Measurements from ENCODE around the gene DHX40. TPM values are rescaled to one million over a fixed set of nuclear protein-coding genes. Genes with fewer than 3 reads are reported as not detected.
A peak's percentile ranks its signal among the peaks of the same experiment; 100 is the strongest.
"Not testable (repeated sequence)": the region's sequence is repeated elsewhere in the genome, so short reads cannot be mapped to it uniquely, and the experiment has no call there.

The DHX40 gene
- total RNA-seq, 1 donor from 2014 or later = 53.9 TPM

DNA sequence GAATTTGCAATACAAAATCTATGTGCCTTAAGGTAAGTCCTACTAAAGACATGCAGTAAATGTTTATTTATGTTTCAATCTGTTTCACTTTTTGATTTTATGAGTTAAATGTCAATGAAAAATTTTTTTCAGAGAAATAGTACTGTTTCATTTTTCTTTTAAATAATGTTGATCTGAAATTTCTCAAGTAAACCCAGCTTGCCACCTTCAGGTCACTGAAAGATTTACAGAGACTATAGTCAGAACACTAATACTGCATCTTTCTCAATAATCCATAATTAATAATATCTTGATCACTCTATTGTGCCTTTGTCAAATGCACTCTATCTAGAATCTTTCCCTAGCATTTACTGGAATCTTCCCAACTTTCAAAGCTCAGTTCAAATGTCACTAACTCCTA, 6.5 kb upstream of the DHX40 start:
- DNase-seq = no peak

DNA sequence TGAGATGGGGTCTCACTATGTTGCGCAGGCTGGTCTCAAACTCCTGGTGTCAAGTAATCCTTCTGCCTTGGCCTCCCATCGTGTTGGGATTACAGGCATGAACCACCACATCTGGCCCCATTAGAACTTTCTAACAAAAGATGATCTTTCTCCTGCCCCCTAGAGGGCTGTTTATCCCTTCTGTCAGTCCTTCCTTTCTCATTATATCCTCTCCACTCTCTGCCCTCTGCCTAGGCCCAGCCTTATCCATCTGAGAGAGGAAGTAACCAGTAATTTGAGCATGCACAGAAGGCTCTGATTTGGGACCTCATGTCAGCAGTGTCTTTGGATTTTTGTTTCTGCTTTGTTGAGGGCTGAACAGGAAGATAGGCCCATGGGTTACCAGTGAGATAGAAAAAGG, 4.4 kb upstream of the DHX40 start:
- no peak for DNase-seq

DNA sequence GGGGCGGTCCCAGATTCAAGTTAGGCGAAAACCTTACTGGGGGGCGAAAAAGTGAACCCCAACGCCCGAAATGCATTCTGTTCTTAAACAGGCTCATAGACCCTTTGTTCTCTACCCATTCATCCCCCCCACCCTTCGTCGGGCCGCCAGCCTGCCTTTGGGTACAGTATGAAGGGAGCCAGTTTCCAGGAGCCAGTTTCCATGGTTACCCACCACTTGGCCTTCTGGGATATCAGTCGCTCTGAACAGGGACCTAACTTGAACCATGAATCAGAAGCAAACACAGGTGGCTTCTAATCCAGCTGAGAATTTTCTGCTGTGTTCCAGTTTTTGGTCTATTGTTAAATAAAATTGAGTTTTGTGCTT, 532 bp downstream of the DHX40 start:
- DNase-seq = peak; percentile 60

DNA sequence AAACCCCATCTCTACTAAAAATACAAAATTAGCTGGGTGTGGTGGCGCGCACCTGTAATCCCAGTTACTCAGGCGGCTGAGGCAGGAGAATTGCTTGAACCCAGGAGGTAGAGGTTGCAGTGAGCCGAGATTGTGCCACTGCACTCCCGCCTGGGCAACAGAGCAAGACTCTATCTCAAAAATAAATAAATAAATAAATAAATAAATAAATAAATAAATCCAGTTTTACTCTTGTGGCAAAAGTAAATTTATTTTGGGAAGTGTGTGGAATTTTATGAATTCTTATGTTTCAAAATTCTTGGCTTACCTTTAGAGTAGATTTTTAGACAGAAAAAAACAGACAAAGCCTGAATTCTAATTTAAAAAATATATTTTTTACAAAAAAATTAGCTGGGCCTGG, 3.7 kb downstream of the DHX40 start:
- DNase-seq = not testable (repeated sequence)

DNA sequence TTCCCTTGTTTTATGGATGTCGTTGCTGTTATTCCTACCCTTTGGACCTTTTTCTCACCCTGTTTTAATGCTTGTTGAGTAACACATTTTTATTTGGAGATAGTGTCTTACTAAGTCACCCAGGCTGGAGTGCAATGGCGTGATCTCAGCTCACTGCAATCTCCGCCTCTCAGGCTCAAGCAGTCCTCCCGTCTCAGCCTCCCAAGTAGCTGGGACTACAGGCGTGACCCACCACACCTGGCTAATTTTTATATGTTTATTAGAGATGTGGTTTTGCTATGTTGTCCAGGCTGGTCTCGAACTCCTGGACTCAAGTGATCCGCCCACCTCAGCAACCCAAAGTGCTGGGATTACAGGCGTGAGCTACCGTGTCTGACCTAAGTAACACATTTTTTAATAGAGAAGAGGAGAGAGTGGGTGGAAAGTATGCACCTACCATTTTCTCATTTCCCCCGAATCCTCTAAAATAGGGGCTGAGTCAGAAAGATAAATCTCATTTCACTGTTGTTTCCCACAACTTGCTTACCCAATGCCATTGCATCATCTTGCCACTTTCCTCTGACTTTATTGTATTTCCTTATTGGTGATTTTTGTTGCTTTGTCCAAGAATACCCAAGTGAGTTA, 7.0 kb downstream of the DHX40 start:
- no peak for DNase-seq

DNA sequence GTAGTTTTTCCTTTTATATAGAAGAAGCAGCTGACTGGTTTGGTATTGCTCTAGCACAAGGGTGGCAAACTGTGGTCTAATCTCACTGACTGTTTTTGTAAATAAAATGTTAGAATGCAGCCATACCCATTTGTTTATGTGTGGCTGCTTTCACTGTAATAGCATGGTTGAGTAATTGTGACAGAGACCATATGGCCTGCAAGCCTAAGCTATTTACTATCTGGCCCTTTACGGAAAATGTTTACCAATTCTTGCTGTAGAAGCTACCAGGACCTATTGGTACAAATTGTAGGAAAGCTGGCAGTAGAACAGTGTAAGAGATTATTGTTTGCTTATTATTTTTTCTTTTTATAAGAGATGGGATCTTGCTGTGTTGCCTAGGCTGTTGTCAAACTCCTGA, 18.8 kb downstream of the DHX40 start:
- DNase-seq = not testable (repeated sequence)

DNA sequence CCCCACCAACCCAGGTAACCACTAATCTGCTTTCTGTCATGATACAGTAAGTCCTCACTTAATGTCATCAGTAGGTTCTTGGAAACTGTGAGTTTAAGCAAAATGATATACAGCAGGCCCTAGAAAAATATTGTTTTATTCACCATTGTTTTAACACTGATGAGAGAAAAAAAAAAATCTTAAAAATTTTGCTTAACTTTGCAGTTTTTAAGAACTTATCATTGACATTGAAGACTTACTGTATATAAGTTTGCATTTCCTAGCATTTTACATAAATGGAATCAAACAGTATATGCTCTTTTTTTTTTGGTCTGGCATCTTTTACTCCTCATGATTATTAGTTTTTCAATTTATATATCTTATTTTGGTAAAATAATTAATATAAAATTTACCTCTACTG, 34.8 kb downstream of the DHX40 start:
- DNase-seq = no peak

DNA sequence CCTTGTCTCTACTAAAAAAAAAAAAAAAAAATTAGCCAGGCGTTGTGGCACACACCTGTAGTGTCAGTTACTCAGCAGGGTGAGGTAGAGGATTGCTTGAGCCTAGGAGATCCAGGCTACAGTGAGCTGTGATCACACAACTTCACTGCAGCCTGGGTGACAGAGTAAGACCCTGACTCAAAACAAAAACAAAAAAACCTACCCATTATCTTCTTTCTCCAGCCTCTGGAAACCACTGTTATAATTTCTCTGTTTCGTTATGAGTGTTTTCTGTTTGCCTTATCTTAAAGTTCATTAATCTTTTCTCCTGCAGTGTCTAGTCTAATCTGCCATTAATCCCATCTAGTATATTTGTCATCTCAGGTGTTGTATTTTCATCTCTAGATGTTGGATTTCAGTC, 35.7 kb downstream of the DHX40 start:
- no peak for DNase-seq

DNA sequence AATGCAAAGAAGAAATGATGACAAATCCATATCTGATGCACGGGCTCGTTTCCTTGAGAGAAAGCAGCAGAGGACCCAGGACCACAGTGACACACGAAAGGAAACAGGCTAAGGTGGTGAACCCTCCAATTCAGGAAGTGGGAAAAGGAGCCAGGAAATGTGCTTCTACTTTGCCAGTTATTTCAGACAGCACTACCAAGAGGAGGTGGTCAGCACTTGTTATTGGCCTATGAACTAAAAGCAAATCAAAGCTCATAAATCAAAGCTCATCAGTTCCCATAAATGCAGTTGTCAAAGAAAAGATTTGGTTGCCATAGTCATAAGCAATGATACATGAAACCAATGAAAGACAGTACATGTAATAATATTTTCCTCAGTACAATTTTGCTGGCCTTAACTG, 41.7 kb downstream of the DHX40 start:
- no peak for DNase-seq

DNA sequence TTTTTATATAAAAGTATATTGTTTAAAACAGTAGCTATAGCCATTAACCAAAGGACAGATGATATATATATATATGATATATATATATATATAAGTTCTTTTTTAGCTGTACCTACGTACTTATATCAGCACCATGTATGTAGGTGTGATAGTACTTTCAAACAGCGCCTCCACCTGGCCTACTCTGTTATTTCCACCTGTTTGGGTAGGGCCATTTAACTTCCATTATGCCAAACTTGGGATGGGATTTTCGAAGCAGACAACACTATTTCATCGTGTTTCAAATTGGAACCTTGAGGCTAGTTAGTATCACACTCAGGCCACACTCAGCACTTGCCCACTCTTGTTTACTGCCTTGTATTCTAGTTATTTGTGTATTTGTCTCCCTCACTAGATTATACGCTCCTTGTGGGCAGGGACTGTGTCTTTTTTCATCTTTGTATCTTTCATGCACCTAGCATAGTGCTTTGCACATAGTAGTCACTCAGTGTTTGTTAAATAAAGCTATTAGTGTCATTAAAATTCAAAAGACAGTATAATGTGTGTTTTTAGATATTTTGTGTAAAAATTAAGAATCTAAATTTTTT, 42.5 kb downstream of the DHX40 start:
- DNase-seq = no peak

DNA sequence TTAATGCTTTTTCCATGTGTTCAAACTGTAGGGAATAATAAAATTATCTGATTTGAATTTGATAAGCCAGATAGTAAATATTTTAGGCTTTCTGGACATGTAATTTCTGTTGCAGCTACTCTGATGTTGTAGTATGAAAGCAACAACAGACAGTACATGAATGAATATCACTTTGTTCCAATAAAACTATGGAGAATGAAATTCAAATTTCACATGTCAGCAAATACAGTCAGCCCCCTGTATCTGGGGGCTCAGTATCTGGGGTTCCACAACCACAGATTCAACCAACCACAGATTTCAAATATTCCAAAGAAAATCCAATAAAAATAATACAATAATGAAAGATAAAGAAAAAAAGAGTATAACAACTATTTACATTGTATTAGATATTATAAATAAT, 46.1 kb downstream of the DHX40 start:
- no peak for DNase-seq

DNA sequence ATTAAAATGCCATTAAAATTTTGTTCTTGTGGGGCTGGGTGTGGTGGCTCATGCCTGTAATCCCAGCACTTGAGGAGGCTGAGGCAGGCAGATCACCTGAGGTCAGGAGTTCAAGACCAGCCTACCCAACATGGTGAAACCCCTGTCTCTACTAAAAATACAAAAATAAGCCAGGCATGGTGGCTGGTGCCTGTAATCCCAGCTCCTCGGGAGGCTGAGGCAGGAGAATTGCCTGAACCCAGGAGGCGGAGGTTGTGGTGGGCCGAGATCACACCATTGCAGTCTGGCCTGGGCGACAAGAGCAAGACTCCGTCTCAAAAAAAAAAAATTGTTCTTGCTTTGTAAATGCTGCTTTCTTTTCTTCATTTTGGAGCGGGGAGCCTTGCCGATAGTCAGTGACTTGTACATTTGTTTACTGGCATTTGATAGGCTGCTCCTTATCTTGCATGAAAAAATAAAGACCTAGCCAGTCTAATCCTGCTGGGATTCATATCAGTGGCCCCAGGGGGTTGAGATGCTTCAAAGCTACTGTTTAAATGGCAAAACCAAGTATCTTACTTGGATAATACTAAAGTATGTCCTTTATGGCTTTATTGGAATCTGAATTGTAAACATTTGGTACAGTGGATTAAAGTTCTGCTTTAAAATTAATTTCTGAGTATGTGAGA, 51.0 kb downstream of the DHX40 start:
- DNase-seq = no peak

DNA sequence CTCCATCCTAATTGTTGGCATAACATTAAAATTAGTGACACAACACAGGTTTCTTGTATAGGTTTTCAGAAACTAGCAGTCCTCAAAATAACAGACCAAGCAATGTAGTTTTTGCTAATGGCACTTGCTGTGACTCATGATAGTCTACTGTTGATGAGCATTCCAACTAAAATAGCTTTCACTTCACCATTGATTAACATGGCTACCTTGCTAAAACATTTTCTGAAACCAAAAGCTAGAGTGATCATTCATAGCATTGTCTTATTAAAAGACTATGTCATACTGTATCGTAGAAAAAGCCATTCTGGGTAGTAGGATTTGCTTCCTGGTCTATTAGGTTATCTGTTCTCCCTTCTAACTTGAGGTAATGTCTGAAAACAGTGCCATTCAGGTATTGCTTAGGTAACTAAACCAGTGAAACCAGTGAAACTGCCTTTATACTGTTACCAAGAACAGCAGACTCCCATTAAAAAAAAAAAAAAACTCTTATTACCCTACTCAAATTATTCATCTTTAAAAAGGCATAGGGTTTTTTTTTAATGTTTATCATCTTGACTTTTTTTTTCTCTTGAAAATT, 51.8 kb downstream of the DHX40 start:
- no peak for DNase-seq

DNA sequence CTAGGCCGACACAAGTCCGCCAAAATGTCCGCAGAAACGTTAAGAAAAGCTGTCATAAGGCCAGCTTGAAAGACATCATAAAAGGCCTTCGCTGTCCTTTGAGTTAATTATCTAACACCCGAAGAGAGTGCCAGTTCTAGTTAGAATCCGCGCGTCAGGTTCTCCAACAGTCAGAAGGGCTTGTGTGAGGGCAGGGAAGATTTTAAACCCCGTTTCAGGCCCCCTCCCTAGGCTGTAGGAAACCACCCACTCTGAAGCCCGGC, 53.6 kb downstream of the DHX40 start:
- DNase-seq = no peak

DNA sequence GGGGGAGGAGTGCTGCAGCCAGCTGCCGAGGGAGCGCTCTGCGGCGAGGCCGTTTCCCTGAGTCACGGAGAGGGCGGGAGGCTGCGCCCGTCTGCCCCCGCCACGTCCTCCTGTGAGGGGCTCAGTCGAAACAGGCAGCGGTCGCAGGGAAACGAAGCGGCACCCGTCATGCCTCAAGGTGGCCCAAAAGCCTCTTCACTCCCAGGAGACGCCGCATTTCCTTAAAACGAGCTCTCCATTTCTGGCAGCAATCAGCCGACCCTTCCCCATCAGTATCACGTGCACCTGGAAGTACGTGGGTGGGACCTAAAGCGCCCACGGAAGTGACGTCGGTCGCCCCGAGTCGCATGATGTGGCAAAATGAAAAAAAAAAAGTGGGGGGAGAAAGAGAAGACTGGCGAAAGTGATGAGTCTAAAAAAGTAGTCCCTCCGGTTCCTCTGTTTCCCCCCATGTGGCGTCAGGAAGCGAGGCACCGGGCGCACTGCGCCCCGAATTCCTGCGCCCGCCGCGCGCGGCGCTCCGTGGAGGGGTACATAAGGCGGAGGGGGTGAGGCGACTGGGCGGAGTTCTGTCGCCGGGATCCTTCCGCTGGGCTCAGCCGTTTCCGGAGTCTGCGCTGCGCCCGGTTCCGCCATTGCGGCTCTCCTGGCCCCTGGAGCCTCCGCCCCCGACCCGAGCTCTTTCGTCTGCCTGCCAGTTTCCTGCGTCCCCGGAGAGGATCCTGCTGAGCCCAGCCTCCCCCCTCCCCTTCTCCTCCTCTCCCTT, 54.1 kb downstream of the DHX40 start, which contains the start of gene CLTC:
Gene CLTC (plus strand): TSS at position 598 of the 766 bp plus-strand sequence. CDS start 237 bp downstream, outside the sequence.
- peak; percentile 99 for DNase-seq

DNA sequence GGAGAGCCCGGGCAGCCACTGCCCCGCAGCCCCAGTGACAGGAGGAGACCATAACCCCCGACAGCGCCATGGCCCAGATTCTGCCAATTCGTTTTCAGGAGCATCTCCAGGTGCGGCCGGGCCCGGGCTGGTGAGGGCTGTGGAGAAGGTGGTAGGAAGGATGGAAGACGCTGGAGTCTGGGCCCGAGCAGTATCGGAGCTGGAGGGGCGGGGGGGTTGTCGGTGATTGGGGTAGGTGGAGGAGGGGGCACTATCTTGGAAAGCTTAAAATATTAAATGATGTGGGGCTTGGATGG, 54.6 kb downstream of the DHX40 start:
- DNase-seq = no peak

DNA sequence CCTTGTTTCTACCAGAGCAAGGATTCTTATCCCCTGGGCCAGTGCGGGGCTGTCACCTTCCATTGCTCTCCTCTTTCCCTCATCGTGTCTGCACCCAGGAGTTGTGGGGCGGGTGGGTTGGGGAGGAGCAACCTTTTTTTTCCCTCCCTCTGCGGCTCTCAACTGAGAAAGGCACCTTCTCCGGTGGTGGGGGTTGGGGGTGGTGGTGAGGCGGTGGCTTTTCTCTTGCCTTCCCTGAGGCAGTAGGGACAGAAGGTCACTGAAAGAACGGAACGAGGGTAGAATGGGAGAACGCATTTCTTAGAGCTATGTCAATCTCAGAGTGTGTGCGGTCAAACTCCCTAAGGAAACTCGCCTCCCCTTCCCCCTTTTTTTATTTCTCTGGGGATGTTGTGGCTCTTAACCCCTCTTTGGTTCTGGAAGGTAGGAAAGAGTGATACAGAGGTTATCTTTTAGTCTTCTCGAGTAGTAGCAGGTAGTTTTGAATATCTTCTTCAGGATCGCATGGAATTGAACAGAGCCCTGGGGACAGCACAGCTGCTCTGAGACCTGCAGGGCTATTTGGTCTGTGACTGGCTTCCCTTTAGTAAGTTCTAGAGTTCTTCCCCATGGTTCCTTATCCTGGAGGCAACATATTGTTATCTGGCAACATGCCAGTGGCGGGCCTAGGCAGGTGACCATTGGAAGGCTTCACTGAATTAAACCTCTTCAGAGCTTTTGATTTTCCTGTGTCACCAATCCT, 55.3 kb downstream of the DHX40 start:
- no peak for DNase-seq

DNA sequence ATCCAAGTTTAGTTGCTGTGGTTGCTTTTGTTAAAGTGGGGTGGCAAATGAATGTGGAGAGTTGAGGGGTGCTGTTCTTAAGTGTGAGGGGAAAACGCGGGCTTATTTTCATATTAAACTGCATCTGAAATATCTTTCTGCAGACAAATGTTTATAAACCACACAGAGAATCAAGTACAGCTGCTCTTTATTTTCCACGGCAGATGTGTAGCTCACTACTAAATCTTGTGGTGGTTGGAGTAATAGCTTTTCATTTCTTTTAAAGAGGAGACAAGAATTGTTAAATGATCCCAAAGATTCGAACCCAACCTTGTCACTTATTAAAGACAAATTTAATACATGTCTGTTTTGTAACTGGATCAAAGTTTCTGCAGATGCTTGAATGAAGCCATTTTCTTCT, 56.4 kb downstream of the DHX40 start:
- peak; percentile 78 for DNase-seq

DNA sequence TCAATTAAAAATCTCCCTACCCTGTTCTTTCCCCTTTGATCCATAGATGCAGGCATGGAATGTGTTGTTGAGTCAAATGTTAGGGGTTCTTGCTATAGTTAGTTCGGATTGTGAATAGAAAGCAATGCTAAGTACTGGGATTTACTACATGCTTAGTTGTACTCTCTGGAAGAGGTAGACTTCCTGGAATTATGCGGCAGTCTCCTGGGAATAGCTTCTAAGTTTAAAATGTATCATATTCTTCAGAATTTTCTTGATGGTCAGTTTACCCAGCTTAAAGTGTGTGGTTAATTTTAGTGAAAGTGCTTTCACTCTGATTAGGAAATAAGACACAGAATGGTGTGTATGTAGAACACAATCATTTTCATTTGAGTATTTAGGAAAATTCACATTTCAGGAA, 57.7 kb downstream of the DHX40 start:
- DNase-seq = no peak

DNA sequence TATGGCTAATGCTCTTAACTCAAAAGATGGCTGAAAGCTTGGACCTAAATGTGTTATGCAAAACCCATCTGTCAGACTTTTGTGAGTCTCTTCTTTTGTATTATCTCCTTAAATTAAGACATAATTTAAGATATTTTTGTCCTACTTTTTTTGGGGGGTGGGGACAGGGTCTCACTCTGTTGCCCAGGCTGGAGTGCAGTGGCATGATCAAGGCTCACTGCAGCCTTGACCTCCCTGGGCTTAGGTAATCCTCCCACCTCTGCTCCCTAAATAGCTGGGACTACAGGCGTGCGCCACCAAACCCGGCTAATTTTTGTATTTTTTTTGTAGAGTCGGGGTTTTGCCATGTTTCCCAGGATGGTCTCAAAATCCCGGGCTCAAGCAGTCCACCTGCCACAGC, 61.3 kb downstream of the DHX40 start:
- DNase-seq = no peak

DNA sequence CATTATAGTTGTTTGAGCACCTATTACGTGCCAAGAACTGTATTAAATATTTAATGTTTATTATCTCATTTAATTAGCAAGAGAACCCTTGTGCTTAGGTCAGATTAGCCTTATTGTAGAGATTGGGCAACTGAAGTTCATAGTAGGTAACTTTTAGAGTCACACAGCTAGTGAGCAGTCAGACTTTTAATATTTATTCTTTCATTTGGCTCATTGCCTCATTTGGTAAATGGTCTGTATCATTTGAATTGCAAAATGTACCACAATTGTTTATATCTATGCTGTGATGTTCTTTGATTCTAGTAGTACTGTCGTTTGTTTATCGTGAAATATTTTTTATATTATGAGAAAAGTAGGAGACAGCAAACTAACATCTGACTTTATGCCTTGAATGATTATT, 61.9 kb downstream of the DHX40 start:
- no peak for DNase-seq

DNA sequence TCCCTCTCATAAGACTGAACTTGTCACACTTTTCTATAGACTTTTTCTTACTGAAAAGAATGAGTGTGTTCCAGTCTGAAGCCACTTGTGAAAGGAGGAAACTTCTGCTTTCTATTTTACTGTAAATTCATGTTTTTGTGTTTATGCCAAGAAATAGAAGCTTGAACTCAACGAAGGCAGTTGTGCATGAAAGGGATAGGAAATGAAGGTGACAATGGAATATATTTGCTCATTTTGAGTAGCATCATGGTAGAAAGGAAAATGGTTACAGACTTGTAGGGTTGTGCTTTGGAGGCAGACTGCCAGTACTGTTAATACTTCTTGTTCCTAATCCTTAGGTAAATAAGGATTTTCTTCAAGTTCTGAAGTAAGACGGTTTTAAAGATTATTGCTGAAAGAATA, 62.4 kb downstream of the DHX40 start:
- no peak for DNase-seq

DNA sequence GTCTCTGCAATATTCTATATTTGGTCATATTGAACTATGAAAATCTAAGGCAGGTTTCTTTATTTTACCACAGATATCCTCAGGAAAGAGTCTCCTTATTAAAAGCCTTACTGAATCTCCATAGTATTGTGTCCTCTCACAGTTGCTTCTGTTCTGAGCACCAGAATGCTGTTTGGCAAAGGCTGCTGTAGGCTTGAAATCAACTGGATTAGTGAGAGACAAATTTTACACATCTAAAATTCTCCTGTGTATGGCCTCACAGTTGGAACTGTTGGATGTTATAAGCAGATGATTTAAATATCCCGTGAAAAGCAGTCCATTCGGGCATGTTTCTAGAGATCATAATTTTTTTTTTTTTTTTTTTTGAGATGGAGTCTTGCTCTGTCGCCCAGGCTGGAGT, 63.8 kb downstream of the DHX40 start:
- DNase-seq = no peak
